SK-N-SH (cell line): ENCODE results near the gene EHD3.

Experiments
- CTCF ChIP-seq: fragments of 200-600 bp; sonication (generic); IDR thresholded peaks from 2 replicates; pipeline ENCODE4 v1.6.1; 2017; ENCODE audit warnings: antibody characterized with exemption, mild to moderate bottlenecking, moderate library complexity
- RFX5 ChIP-seq: IDR thresholded peaks from 2 replicates; pipeline ENCODE4 v1.6.1; 2012; ENCODE audit warnings: mild to moderate bottlenecking, improper control_type of control experiment, low read length
- SIN3A ChIP-seq: IDR thresholded peaks from 2 replicates; pipeline ENCODE4 v1.6.1; 2012; ENCODE audit warnings: low read depth, mild to moderate bottlenecking, low read length, moderate library complexity, borderline replicate concordance
- TAF1 ChIP-seq: IDR thresholded peaks from 2 replicates; pipeline ENCODE4 v1.6.1; 2012; ENCODE audit warnings: low read depth, mild to moderate bottlenecking, low read length, moderate library complexity, borderline replicate concordance

GRCh38 chr2:31212659-31213600, 21.0 kb upstream of the EHD3 start:
- TF ChIP-seq CTCF (no peak), SIN3A (no peak), TAF1 (no peak), RFX5 (no peak)
